NB4 (cell line): ENCODE data around the gene FOXE1.

Experiments used
- DNase-seq: peaks from one replicate; pipeline ENCODE4 v3.0.0; 2010; ENCODE audit warnings: low read depth
- H3K4me3 ChIP-seq: one replicate; pipeline ENCODE4 v1.5.1; 2011; ENCODE audit warnings: mild to moderate bottlenecking, low read depth, low read length, moderate library complexity
- MYC ChIP-seq: IDR thresholded peaks from 2 replicates; pipeline ENCODE4 v1.6.1; 2011; ENCODE audit warnings: low read depth, low read length
- POLR2A ChIP-seq: IDR thresholded peaks from 2 replicates; pipeline ENCODE4 v1.6.1; 2011; ENCODE audit warnings: mild to moderate bottlenecking; ENCODE audit not compliant: insufficient read length; ENCODE audit errors: extremely low read depth
- TF ChIP-seq, protein P1 (sequence below): IDR thresholded peaks from one replicate; pipeline ENCODE4 v1.5.1; 2012; ENCODE audit warnings: low read depth, low read length
- TF ChIP-seq, protein P2 (sequence below): IDR thresholded peaks from 2 replicates; pipeline ENCODE4 v1.6.1; 2011; ENCODE audit warnings: low read depth, low read length

FOXE1 gene

DNA sequence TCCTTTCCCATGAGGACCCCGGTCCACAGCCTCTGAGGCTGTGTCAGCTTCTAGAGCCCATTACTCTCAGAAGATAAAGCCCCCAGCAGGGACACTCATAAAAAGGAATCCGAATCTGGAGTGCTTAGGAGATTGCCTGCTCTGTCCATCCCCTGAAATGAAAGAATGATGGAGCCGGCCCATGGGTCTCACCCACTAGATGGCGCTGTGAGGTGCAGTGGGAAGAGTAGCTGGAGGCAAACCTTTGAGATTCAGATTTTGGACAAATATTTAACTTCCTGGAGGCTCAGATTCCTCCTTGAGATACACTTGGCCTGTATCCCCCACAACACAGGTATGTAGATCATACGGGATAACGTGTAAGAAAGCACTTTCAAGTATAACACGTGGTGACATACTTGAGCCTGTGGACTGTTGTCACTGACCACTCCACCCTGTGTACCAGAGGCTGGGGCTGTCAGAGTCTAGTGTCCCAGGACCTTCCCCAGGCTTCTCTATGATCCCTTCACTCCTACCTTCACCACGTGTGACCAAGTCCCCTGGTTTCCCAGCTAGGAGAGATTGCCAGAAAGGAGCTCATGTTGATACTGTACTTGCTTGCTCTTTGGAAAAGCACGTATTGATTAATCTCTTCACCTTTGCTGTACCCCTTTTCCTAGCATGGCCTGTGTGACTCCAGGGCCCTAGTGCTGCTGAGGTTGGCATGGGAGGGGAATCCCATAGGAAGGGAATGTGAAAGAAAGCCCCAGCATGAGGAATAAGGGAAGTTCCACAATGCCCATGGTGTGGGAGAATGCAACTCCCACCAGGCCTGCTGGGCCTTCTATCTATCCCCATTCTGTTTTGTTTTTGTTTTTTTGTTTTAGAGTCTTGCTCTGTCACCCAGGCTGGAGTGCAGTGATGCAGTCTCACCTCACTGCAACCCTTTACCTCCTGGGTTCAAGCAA is 37.2 kb downstream of the FOXE1 start:
- DNase-seq: peak; percentile 57
- TF ChIP-seq POLR2A: no peak
- TF ChIP-seq, protein P1, sequence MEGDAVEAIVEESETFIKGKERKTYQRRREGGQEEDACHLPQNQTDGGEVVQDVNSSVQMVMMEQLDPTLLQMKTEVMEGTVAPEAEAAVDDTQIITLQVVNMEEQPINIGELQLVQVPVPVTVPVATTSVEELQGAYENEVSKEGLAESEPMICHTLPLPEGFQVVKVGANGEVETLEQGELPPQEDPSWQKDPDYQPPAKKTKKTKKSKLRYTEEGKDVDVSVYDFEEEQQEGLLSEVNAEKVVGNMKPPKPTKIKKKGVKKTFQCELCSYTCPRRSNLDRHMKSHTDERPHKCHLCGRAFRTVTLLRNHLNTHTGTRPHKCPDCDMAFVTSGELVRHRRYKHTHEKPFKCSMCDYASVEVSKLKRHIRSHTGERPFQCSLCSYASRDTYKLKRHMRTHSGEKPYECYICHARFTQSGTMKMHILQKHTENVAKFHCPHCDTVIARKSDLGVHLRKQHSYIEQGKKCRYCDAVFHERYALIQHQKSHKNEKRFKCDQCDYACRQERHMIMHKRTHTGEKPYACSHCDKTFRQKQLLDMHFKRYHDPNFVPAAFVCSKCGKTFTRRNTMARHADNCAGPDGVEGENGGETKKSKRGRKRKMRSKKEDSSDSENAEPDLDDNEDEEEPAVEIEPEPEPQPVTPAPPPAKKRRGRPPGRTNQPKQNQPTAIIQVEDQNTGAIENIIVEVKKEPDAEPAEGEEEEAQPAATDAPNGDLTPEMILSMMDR: peak; percentile 92
- no peak overlapping the region for H3K4me3 ChIP-seq

DNA sequence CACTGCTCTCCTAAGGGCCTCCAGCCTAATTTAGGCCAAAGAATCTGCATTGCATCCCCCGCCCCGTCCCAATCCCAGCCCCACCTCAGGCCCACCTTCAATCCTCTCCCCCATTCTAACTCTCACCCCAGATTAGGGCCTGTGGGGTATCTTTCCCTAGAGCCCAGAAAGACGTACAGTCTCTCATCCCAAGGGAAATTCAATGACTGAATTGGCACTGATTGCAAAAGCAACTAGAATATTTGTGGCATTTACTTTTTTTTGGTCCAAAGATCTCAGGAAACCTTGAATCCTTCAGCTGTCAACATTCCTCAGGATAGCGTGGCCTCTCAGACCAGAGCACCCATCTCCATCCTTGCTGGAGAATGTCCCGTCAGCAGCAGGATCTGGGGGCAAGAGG is 38.7 kb downstream of the FOXE1 start:
- no peak for TF ChIP-seq POLR2A
- TF ChIP-seq MYC: no peak
- TF ChIP-seq, protein P2, sequence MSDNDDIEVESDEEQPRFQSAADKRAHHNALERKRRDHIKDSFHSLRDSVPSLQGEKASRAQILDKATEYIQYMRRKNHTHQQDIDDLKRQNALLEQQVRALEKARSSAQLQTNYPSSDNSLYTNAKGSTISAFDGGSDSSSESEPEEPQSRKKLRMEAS: no peak
- TF ChIP-seq, protein P1: no peak
- no peak overlapping the region for H3K4me3 ChIP-seq
- no peak for DNase-seq

DNA sequence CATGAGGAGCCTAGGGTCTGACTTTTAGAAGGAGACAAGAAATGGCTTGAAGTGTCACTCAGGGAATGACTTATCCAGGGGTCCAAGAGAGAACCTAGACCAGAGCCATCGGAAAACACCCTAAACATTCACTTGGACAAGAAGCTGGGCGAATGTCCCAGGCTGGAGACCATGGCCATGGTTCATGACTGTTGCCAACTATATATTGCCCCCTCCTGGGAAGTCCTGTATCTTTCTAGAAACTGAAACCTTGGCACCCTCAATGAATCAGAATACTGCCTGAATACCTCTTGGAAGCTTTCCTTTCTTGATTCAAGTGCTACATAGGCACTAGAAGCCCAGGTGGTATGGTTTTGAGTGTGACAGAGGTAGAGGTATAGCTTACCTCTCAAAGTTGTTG is 39.4 kb downstream of the FOXE1 start:
- H3K4me3 ChIP-seq: no peak overlapping the region
- DNase-seq: no peak
- no peak for TF ChIP-seq POLR2A
- TF ChIP-seq, protein P2: no peak
- TF ChIP-seq, protein P1: peak; percentile 10

DNA sequence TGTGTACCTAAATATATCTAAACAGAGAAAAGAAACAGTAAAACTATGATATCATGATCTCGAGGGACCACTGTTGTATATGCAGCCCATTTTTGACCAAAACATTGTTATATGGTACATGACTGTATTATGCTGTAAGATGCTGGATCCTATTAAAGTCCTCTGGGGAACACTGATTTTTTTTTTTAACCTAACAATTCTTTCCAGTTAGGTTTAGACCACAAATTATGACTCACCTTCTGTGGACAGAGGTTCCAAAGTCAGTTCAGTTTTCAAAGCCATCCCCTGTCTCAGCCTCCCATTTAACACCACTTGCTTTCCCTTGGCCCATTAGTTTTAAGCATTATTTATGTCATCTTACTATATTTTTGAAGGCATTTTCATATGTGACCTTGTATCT is 42.2 kb downstream of the FOXE1 start:
- TF ChIP-seq MYC (no peak), POLR2A (no peak)
- TF ChIP-seq, protein P1: no peak
- TF ChIP-seq, protein P2: no peak
- no peak overlapping the region for H3K4me3 ChIP-seq
- DNase-seq: no peak

DNA sequence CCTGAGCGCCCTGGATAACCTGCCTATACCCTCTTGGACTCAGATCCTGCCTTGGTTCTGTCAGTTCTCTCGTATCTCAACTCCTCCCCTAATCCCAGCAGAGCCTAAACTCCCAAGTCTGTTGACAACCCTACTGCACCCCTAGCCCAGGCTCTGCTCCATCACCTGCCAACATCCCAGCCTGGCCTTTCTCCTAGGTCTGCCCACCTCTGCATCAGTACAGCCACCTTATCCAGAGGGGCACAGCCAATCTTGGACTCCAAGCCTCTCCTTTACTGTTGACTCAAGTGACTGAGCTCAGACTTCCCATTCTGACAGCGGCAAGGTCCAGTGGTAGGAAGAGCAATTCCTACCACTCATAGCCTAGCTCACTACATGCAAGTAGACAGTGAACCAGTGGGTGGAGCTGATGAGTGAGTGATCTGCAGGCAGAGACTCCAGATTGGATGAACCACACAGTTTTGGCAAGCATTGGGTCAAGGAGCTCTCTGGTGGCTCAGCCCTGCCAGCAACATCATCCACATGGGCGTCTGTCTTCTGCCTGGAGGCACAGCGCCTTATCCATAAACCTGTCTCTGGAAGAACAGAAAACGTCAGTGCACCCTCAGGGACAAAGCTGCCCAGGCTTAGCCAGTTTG is 42.8 kb downstream of the FOXE1 start:
- no peak overlapping the region for H3K4me3 ChIP-seq
- TF ChIP-seq, protein P1: peak; percentile 31
- TF ChIP-seq, protein P2: no peak
- TF ChIP-seq MYC (no peak), POLR2A (no peak)
- DNase-seq: peak; percentile 53
